ENCODE measurements around the gene SLC6A19. TPM values are rescaled to one million over a fixed set of nuclear protein-coding genes. Genes with fewer than 3 reads are reported as not detected.
A peak's percentile ranks its signal among the peaks of the same experiment; 100 is the strongest.

The SLC6A19 gene
- total and polyA plus RNA-seq, 2 of the 13 experiments (the other 11 are each of a cell fraction or from before 2014, with no cell fraction given), result 0.02 TPM; not detected in 1

DNA sequence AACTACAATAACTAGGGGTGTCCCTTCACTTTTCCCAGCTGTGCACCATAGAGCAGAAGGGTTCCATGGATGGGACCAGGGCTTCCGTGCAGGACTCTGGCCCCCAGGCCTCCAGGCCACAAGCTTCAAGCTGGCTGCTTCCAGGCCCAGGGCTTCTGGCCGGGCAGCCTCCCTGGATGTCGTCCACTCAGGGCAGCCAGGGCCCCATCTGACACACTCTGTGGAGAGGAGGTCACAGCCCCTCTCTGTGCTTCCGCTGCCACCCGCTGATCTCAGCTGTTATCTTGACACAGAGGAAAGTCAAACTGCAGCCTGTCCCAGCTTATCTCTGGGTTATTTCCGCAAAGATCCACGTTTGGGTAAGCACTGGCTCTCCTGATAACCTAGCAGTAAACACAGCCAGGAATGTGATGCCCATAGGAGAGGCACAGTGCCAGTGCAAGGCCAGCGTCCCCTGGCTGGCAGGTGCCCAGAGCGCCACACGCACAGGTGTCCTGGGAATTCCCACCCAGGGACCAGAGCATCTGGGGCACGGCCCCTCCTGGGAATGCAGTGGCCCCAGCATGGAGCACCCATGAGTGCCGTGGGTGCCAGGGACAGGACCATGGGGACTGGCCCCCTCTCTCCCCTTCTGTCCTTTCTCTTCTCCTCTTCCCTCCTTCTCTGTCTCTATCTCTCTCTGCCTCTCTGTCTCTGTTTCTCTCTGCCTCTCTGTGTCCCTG lies 15.6 kb upstream of the SLC6A19 start (continued):
- TF ChIP-seq NFATC3 (CRISPR knock-in tag; IDR thresholded peaks at IDR 0.05) (no peak), UBTF (CRISPR knock-in tag; IDR thresholded peaks at IDR 0.05) (peak; percentile 72), PHF5A (CRISPR knock-in tag; IDR thresholded peaks at IDR 0.05; ENCODE audit: low read depth, unreplicated experiment) (no peak), ZNF232 (CRISPR knock-in tag; IDR thresholded peaks at IDR 0.05; ENCODE audit: borderline replicate concordance) (peak; percentile 55; the same call in 1 of the 2 replicates), XRCC5 (optimal IDR thresholded peaks at IDR 0.05; ENCODE audit: low read length) (peak; percentile 34), ZNF280D (CRISPR knock-in tag; IDR thresholded peaks at IDR 0.05) (0 out of 2 replicates have a peak, but pooled peaks have one; percentile 29), TMF1 (CRISPR knock-in tag; IDR thresholded peaks at IDR 0.05; ENCODE audit: low read depth) (peak; percentile 38; the same call in 1 of the 2 replicates), SIX1 (CRISPR knock-in tag; IDR thresholded peaks at IDR 0.05; ENCODE audit: borderline replicate concordance) (0 out of 2 replicates have a peak, but pooled peaks have one; percentile 9), MYC (CRISPR knock-in tag; IDR thresholded peaks at IDR 0.05; ENCODE audit: borderline replicate concordance) (peak; percentile 47; the same call in 1 of the 2 replicates), ELF3 (CRISPR knock-in tag; IDR thresholded peaks at IDR 0.05) (peak; percentile 89), PHF8 (CRISPR knock-in tag; IDR thresholded peaks at IDR 0.05) (peak; percentile 32; the same call in 1 of the 2 replicates), FOSL2 (CRISPR knock-in tag; IDR thresholded peaks at IDR 0.05) (peak; percentile 42), ZNF781 (CRISPR knock-in tag; IDR thresholded peaks at IDR 0.05; ENCODE audit: borderline replicate concordance, not compliant biosample characterization) (peak; percentile 30), JUND (CRISPR knock-in tag; IDR thresholded peaks at IDR 0.05) (0 out of 2 replicates have a peak, but pooled peaks have one; percentile 50), ATF7 (IDR thresholded peaks at IDR 0.05) (no peak), ATF7 (CRISPR knock-in tag; IDR thresholded peaks at IDR 0.05) (no peak), ZMYM4 (CRISPR knock-in tag; IDR thresholded peaks at IDR 0.05) (peak; percentile 25; the same call in 1 of the 2 replicates), ZNF143 (CRISPR knock-in tag; IDR thresholded peaks at IDR 0.05) (0 out of 2 replicates have a peak, but pooled peaks have one; percentile 25), SOX6 (IDR thresholded peaks at IDR 0.05) (no peak), SOX6 (CRISPR knock-in tag; IDR thresholded peaks at IDR 0.05) (peak; percentile 75), NCOA2 (CRISPR knock-in tag; IDR thresholded peaks at IDR 0.05) (peak; percentile 81), CBX5 (CRISPR knock-in tag; IDR thresholded peaks at IDR 0.05; ENCODE audit: borderline replicate concordance) (peak; percentile 73; the same call in 1 of the 2 replicates)
- TF ChIP-seq, protein P1, sequence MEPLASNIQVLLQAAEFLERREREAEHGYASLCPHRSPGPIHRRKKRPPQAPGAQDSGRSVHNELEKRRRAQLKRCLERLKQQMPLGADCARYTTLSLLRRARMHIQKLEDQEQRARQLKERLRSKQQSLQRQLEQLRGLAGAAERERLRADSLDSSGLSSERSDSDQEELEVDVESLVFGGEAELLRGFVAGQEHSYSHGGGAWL (CRISPR knock-in tag; IDR thresholded peaks at IDR 0.05), result 0 out of 2 replicates have a peak, but pooled peaks have one; percentile 49
- TF ChIP-seq, protein P2, sequence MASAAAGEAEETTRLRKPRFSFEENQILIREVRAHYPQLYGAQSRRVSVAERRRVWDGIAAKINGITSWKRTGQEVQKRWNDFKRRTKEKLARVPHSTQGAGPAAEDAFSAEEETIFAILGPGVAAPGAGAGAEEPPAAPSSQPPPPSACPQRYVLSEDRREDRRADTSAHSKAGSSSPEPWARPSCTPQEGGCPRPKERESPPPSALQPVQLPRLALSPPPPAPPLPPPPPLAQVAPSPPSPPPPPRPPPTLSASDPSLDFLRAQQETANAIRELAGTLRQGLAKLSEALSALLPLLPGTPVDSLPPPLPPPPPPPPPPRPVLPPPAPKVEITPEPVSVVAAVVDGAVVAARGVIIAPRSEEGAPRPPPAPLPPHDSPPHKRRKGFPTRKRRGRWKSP (CRISPR knock-in tag; IDR thresholded peaks at IDR 0.05), result no peak; the same call in 1 of the 2 replicates

Data from HepG2 (cell line).